Muscle of leg (tissue), 11 donors: ENCODE data around the gene SEMA3F. TPM values are rescaled to one million over a fixed set of nuclear protein-coding genes. Genes with fewer than 3 reads are reported as not detected.
A peak's percentile ranks its signal among the peaks of the same experiment; 100 is the strongest.

Experiments used
- DNase-seq: peaks from one replicate; pipeline ENCODE4 v3.0.0; 2013
- H3K27ac ChIP-seq: one replicate; pipeline ENCODE4 v1.5.1; 2013; ENCODE audit warnings: mild to moderate bottlenecking, low read length, control low read depth
- H3K27me3 ChIP-seq: one replicate; pipeline ENCODE4 v1.6.1; 2013; ENCODE audit warnings: low read length; ENCODE audit not compliant: control insufficient read depth, insufficient read depth
- H3K36me3 ChIP-seq: one replicate; pipeline ENCODE4 v1.6.1; 2013; ENCODE audit warnings: low read length; ENCODE audit not compliant: control insufficient read depth, insufficient read depth
- H3K4me1 ChIP-seq: one replicate; pipeline ENCODE4 v1.6.1; 2013; ENCODE audit warnings: low read length; ENCODE audit not compliant: control insufficient read depth, insufficient read depth
- H3K4me3 ChIP-seq: one replicate; pipeline ENCODE4 v1.5.1; 2013; ENCODE audit warnings: low read length, control low read depth
- H3K9me3 ChIP-seq: replicated peaks from 2 replicates; pipeline ENCODE4 v1.6.1; 2013; ENCODE audit warnings: low read depth, low read length; ENCODE audit not compliant: control insufficient read depth
- WGBS: methylation state at CpG from one replicate; pipeline ENCODE4 v1.1.5; 2013; ENCODE audit warnings: missing lambda C conversion rate; ENCODE audit not compliant: insufficient coverage; 5-methylcytosine and 5-hydroxymethylcytosine counted together
- polyA plus RNA-seq, 8 donors: library from polyadenylated mRNA; unstranded; fragments of 120-200 nt; gene quantifications; one replicate each; pipeline versions ENCODE4 v1.2.1 to v1.2.3, GENCODE V29; 2013; ENCODE audit warnings: inconsistent platforms in 1 of 8, low replicate concordance in 1 of 8; ENCODE audit not compliant: insufficient read length in 8 of 8, insufficient read depth in 1 of 8
- total RNA-seq: library from RNA; stranded (reverse); fragments of 120-200 nt; gene quantifications from one replicate; pipeline ENCODE4 v1.2.4, GENCODE V29; 2013

Gene SEMA3F
- total and polyA plus RNA-seq, 9 donors = 9.1 to 28.6 (median 13.9) TPM

- WGBS = 68% methylated on average over 7 of the region's 12 CpGs
- Histone ChIP-seq H3K27ac (no peak overlapping the region), H3K36me3 (no peaks in the 10 kb centered on the region)
Observed at GRCh38 chr3:50140990-50141389, 14.1 kb upstream of the SEMA3F start.

GRCh38 chr3:50146316-50146901 is 8.7 kb upstream of the SEMA3F start:
- H3K27me3 ChIP-seq = no peaks in the 10 kb centered on the region
- DNase-seq = no peak
- WGBS = 89% methylated on average over 1 of the region's 3 CpGs
- H3K36me3 ChIP-seq = no peaks in the 10 kb centered on the region
- peaks cover 27% of the 10 kb centered on the region for H3K4me1 ChIP-seq
- H3K9me3 ChIP-seq = no peaks in the 10 kb centered on the region
- no peak overlapping the region for H3K27ac ChIP-seq
- H3K4me3 ChIP-seq = no peak overlapping the region

More at GRCh38 chr3:50140990-50141389, 14.1 kb upstream of the SEMA3F start:
- no peak for DNase-seq
- H3K27me3 ChIP-seq = peaks cover 3% of the 10 kb centered on the region
- no peaks in the 10 kb centered on the region for H3K9me3 ChIP-seq
- H3K4me3 ChIP-seq = no peak overlapping the region
- H3K4me1 ChIP-seq = peaks cover 35% of the 10 kb centered on the region

- 91% methylated on average over 5 of the region's 7 CpGs for WGBS
- Histone ChIP-seq H3K36me3 (no peaks in the 10 kb centered on the region), H3K27me3 (no peaks in the 10 kb centered on the region), H3K9me3 (no peaks in the 10 kb centered on the region), H3K4me1 (peaks cover 31% of the 10 kb centered on the region), H3K4me3 (no peak overlapping the region), H3K27ac (no peak overlapping the region)
- DNase-seq = no peak
Observed at GRCh38 chr3:50147016-50147415, 8.1 kb upstream of the SEMA3F start.

DNA sequence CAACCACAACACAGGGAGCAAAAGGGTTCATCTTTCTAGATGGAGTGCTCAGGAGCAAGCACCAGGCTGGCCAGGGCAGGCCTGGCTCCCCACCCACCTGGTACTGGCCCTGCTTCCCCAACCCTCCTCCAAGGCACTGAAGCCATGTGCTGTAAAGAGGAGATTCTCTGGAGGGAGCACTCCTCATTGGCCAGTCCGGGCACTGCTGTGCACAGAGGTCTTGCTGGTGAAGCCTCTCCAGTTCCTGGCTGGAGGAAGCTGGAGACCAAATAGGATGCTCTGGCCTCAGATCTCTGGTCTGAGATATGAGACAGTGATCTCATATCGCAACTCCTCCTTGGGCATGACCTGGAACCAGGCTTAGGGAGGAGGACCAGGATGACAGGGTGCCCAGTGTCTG is 7.7 kb upstream of the SEMA3F start:
- H3K27ac ChIP-seq = no peak overlapping the region
- no peak for DNase-seq
- no peaks in the 10 kb centered on the region for H3K9me3 ChIP-seq
- peaks cover 33% of the 10 kb centered on the region for H3K4me1 ChIP-seq
- WGBS = 86% methylated on average over 1 of the region's 2 CpGs
- no peaks in the 10 kb centered on the region for H3K36me3 ChIP-seq
- no peak overlapping the region for H3K4me3 ChIP-seq
- H3K27me3 ChIP-seq = no peaks in the 10 kb centered on the region

- no peak overlapping the region for H3K27ac ChIP-seq
- WGBS = 13% methylated on average over 6 of the region's 6 CpGs
- no peaks in the 10 kb centered on the region for H3K36me3 ChIP-seq
- peak; percentile 70 for DNase-seq
- no peaks in the 10 kb centered on the region for H3K27me3 ChIP-seq
- H3K4me3 ChIP-seq = no peak overlapping the region
- peaks cover 33% of the 10 kb centered on the region for H3K4me1 ChIP-seq
- no peaks in the 10 kb centered on the region for H3K9me3 ChIP-seq
Observed at GRCh38 chr3:50147861-50148260, 7.3 kb upstream of the SEMA3F start.

DNA sequence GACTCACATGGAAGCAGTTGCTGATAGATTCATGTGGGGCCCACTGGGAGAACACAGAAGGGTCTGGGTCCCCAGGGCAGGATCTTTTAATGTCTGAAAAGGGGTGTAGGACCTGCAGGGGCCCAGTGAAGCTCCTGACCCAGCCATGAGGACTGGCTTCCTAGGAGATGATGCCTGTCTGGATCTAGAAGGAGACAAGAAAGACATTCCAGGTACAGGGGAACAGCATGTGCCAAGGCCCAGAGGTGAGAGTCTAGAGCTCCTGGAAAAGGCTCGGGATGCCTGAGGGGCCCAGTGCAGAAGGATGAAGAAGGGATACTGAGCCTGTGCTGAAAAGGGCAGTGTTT is 4.7 kb upstream of the SEMA3F start:
- WGBS = 54% methylated on average over 1 of the region's 1 CpG
- H3K27ac ChIP-seq = peak overlapping the region; percentile 51

DNA sequence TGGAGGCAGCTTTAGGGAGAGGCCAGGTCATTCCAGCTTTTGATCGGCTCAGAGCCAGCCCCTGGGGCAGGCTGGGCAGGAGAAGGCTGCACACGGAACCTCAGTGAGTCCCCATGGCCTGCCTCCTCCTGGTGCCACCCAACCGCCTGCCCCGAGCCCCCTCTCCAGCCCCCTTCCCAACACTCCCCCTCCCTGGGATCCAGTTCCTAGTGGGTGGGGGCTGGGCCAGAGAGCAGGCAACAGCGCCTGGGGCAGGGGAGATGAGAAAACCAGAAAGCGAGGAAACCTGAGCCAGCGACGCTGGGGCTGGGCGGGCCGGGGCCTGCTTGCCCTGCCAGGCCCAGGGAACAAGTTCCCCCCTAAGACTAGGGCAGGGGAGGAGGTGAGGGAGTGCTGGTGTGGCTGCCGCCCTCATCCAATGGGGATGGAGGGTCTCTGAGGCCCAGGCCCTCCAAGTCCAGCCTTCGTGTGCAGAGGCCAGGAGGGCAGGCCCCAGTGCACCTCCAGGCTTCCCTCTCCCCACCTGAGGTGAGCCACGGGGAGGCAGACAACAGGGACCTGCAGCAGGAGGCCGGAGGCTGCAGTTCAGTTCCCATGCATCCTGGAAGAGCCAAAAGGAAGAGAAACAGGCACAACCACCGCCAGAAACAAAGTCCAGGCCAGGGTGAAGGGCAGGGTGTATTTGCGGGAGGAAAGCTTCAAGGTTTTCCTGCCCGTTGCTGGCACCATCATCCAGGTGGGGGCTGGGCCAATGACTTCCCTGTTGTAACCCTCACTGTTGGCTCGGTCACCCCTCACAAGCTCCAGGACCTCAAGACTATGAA is 4.0 kb upstream of the SEMA3F start:
- Histone ChIP-seq H3K9me3 (no peaks in the 10 kb centered on the region), H3K4me3 (no peak overlapping the region), H3K36me3 (no peaks in the 10 kb centered on the region), H3K27me3 (peaks cover 10% of the 10 kb centered on the region), H3K27ac (peak overlapping the region; percentile 51), H3K4me1 (peaks cover 42% of the 10 kb centered on the region)
- 41% methylated on average over 6 of the region's 18 CpGs for WGBS
- peak; percentile 83 for DNase-seq

More for the DNA sequence above, 4.7 kb upstream of the SEMA3F start:
- H3K36me3 ChIP-seq = no peaks in the 10 kb centered on the region
- H3K4me3 ChIP-seq = no peak overlapping the region
- H3K4me1 ChIP-seq = peaks cover 36% of the 10 kb centered on the region
- no peaks in the 10 kb centered on the region for H3K9me3 ChIP-seq
- peaks cover 4% of the 10 kb centered on the region for H3K27me3 ChIP-seq
- no peak for DNase-seq

- H3K4me1 ChIP-seq = peaks cover 49% of the 10 kb centered on the region
- 75% methylated on average over 2 of the region's 5 CpGs for WGBS
- no peak overlapping the region for H3K27ac ChIP-seq
Observed at GRCh38 chr3:50151728-50152127, 3.4 kb upstream of the SEMA3F start.

DNA sequence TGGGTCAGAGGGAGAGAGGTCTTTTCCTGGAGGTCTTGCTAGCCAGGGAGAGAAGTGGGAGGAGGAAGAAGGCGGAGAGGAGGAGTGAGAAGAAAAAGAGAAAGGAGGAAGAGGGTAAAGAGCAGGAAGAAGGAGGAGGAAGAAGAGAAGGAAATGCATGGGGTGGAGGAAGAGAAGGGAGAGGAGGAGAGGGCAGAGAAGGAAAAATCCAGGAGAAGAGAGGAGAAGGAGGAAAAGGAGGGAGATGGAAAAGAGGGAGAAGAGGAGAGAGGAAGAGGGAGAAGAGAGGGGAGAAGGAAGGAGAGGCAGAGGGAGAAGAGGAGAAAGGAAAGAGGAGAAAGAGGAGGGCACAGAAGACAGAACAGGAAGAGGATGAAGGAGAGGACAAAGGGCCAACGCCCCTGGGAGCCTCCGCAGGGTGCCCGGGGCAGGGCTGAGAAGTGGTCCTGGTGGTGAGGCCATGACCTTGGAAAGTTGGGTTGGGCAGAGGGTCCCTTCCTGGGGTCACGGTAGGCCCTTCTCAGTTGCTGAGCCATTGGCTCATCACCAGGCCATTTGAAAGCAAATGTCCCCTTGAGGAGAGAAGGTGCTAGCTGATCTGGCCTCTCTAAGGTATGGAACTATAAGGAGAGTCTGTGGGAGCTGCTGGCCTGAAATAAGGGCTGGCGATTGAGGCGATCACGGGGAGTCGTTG is 1.2 kb upstream of the SEMA3F start:
- Histone ChIP-seq H3K4me3 (no peak overlapping the region), H3K27ac (no peak overlapping the region), H3K27me3 (peaks cover 20% of the 10 kb centered on the region), H3K9me3 (no peaks in the 10 kb centered on the region), H3K4me1 (peaks cover 61% of the 10 kb centered on the region), H3K36me3 (no peaks in the 10 kb centered on the region)
- WGBS = 55% methylated on average over 9 of the region's 9 CpGs
- DNase-seq = no peak

More at GRCh38 chr3:50151728-50152127, 3.4 kb upstream of the SEMA3F start:
- H3K9me3 ChIP-seq = no peaks in the 10 kb centered on the region
- no peak overlapping the region for H3K4me3 ChIP-seq
- H3K27me3 ChIP-seq = peaks cover 16% of the 10 kb centered on the region
- DNase-seq = no peak
- H3K36me3 ChIP-seq = no peaks in the 10 kb centered on the region

DNA sequence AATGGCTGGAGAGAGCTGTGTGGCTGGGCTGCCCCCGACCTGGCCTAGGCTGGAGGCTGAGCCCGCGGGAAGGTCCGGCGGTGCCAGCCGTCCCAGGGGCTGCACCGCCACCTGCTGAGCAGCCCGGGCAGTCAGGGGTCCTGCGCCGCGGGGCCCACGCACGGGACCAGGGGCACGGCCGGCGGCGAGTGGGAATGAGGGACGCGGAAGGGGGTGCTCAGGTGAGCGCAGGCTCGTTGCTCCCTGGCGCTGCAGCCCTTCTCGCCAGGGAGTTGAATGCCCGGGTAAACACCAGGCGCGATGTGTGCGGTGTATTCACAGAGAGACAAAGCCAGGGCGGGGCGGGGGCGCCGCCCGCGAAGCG is 666 bp upstream of the SEMA3F start:
- WGBS = 4% methylated on average over 33 of the region's 34 CpGs
- no peaks in the 10 kb centered on the region for H3K9me3 ChIP-seq
- no peak for DNase-seq
- peaks cover 65% of the 10 kb centered on the region for H3K4me1 ChIP-seq
- H3K4me3 ChIP-seq = no peak overlapping the region
- H3K36me3 ChIP-seq = no peaks in the 10 kb centered on the region
- H3K27me3 ChIP-seq = peaks cover 20% of the 10 kb centered on the region
- H3K27ac ChIP-seq = no peak overlapping the region
